GM18868 (cell line): ENCODE data around the gene MRPL14.
"Not testable (repeated sequence)": the region's sequence is repeated elsewhere in the genome, so short reads cannot be mapped to it uniquely, and the experiment has no call there.

Experiments
- ATAC-seq: cut with Tn5 transposase; IDR thresholded peaks from one replicate; pipeline ENCODE4 v1.9.1; 2021; ENCODE audit warnings: mild to moderate bottlenecking, moderate library complexity; ENCODE audit not compliant: unreplicated experiment

The MRPL14 gene

DNA sequence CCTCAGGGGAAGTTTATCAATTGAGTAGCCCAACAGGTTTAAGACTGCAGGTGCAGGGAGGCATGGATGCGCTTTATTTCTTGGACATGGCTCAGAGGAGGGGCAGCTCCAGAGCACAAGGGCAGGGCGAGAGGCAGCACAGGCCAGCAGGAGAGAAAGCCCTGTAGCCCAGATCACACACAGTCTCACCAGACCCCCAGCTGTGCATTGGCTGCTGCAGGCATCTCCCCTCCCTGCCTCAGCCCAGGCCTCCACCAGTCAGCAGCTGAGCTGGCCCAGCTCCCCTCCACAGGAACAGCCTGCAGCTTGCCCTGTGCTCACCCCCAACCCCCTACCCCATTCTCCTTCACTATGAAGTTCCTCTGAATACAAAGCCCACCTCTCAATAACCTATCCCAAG is 24.7 kb downstream of the MRPL14 start:
- ATAC-seq = no peak

DNA sequence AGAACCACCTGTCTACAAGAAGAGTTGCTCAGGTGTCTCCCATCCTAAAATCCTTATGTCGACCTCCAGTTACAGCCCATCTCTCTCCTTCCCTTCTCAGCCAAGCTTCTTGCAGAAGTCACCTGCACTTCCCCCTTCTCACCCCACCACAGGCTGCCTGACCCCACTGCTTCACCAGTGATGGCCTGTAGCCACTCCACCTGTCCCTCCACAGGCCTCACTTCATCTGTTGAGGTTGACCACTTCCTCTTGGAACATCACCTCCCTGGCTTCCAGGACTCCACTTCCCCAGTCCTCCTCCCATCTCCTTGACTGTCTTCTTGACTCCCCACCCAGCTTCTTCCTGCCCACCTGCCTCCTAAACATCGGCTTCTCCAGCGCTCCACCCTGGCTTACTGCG is 25.4 kb downstream of the MRPL14 start:
- ATAC-seq = no peak

DNA sequence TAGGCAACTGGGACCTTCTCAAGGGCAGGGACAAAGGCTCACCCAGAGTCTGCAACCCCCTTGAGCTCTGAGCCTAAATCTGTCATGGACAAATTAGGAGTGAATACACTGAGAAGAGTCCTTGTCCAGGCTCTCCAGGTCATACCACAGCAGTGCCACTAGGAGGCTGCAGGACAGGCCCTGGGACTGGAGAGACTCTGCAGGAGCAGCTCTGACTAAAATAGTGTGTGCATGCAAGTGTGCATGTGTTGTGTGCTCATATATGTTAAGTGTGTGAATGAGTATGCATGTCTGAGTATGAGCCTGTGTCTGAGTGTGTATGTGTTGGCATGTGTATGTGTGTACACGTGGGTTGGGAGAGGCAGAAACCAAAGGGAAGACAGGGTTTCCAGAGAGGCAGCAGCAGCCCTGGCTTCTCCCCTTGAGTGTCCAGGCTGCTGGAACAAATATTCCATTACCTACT is 27.1 kb downstream of the MRPL14 start:
- no peak for ATAC-seq

DNA sequence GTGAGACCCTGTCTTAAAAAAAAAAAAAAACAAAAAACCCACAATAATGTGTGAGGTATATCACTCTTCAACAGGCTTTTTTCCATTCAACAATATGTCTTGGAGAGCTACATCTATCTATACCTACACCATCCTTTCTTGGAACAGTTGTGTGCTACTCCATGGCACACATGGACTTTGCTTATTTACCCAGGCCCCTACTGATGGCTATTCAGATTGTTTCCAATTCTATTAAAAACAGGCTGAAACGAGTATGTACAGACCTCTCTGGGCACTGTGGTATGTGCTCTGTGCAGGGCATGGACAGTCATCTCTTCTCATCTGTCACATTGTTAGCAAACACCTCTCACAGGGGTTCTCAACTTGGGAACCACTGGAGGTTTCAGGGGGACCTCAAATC is 28.1 kb downstream of the MRPL14 start:
- ATAC-seq = no peak

DNA sequence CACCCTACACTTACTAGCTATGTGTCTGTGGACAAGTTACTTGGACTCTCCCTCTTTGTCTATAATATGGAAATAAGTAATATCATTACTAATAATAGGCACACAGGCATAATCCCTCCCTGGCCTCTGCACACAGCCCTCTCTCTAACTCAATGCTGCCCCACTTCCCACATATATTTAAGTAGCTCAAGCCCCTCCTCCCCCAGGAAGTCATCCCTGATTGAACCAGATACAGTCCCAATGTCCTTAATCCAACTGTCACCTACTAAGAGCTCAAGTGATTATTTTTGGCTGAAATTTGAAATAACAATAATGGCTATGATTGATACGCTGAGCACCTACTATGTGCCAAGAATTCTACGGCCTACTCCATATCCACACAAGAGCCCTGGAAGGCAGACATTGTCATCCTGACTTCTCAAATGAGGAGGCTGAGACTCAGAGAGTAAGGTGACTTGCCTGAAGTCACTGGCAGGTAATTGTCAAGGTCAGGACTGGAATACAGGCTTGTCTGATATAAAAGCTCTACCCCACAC is 29.4 kb downstream of the MRPL14 start:
- no peak for ATAC-seq

DNA sequence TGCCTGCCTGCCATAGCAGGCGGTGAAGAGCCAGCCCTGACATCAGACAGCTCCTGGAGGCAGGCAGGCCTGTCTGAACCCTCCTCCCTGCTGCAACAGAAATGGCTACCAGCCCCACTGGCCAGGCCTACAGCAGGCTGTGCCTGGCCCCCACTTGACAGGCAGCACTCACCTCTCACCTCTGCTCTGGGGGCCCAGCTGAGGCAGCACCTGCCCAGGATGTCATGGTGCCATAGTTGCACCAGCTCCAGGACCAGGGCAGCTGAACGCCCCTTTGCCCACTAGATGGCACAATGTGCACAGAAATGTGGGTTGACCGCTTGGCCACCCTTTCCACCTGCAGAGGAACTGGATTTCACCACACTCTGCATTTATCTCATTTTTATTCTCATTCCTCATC is 30.6 kb downstream of the MRPL14 start:
- peak; percentile 57 for ATAC-seq

DNA sequence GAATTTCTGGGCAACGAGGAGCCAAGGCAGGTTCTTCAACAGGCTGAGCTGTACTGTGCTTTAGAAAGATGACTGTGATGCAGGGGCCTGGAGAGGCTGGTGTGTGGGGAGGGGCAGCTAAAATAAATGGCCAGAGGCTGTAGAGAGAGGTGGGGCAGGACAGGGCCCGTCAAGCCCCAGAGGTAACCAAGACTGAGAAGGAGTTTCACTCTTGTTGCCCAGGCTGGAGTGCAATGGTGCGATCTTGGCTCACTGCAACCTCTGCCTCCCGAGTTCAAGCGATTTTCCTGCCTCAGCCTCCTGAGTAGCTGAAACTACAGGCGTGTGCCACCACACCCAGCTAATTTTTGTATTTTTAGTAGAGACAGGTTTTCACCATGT is 32.0 kb downstream of the MRPL14 start:
- not testable (repeated sequence) for ATAC-seq

DNA sequence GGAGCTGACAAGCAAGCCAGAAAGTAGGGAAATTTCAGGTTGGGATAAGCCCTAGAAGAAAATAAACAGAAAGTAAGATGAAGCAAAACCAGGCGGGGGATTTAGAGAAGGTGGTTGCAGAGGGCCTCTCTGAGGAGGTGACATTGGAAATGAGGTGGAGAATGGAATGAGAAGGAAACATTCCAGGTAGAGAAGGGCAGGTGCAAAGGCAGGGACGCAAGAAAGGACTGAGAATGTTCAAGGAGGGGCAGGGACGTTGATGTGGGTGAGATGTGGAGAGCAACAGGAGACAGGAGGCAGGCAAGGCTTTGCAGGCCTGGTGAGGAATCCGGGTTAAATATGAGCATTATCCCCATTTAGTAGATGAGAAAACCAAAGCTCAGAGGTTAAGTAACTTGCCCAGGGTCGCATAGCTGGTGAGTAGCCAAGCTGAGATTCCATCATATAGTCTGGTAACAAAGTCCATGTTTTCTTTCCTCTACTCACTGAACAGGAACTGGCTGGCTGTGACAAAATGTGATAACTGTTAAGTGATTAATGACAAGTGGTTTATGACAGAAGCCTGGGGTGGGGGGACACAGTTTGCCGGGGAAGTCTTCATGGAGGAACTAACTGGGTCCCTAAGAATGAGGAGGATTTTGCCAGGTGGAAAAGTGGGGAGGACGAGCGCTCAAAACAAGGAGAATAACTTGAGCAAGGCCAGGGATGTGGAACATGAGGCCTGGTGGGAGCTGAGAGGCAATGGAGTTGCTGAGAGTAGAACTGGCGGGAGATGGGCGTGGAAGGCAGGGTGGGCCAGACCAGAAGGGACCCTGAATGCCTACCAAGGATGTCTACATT is 32.6 kb downstream of the MRPL14 start:
- ATAC-seq = no peak

DNA sequence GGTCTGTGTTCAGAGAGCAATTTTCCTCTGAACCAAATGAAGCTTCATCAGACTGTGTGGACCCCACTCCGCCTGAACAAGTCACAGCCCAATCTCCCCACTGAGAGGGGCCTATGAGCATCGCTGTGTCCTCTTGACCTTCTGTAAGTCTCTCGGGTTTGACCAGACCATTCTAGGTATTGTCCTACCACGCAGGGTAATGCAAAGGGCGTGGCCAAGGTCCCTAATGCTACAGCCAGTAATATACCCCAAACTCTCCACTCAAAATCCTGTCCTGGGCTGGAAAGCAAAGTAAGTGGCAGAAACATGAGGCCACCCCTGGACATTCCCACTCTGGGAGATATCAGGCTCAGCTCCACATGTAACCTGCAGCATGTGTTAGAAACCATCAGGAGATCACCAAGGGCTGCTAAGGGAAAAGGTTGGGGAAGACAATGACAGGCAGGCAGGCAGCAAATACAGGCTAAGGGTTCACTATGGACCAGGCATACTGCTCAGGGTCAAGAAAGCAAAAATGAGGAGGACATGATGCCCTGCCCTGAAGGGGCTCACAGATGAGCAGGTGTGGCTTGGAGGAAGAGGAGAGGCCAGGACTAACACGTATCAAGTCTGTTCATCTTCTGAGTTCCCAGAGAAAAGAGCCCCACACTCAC is 33.4 kb downstream of the MRPL14 start:
- no peak for ATAC-seq

DNA sequence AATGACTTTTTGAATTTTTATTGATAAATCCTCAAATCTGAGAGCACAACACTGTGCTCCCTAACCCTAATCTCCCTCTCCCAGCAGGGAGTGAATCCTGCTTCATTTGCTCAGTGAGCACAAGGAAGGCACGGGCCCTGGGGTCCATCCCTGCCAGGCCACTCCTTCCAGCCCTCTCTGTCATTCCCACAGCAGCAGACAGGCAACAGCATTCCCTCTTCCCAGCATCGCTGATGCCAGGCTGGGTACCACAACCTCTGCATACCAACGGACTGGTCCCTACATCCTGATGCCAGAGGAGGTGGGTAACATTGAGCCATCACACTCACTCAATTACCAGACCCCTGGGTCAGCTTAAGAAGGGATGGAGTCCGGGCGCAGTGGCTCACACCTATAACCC is 34.2 kb downstream of the MRPL14 start:
- no peak for ATAC-seq

DNA sequence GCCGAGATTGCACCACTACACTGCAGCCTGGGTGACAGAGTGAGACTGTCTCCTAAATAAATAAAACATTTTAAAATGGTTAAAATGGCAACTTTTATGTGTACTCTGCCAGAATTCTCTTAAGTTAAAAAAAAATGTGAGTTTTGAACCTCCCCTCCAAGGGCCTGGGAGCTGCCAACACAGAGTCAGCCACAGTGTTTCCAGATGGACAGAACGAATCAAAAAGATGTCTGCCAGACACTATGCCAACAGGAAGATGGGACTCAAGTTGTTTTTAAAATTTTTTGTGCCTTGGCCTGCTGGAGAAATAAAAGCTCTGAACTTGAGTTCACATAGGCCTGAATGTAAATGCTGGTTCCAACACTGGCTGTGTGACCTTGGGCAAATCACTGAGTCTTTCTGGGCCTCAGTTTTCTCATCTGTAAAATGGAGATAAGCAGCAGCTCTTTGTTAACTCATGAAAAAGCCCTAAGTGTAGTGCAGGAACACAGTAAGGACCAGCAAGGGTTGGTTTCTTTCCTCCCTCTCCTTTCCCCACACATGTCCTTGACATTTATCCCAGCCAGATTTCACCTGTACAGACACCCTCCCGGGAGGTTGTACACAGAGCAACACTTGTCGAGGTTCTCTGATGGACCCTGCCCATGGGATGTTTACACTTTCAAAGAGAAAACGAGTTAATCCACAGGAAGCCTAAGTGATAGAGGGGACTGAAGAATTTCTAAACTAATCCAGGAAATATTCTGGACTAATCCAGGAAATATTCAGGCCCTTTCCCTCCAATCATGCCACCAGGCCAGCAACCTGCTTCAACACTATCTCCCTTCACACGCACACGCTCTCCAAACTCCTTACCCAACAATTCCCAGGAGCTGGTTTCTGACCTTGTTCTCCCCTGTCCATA is 35.0 kb downstream of the MRPL14 start:
- ATAC-seq = no peak

DNA sequence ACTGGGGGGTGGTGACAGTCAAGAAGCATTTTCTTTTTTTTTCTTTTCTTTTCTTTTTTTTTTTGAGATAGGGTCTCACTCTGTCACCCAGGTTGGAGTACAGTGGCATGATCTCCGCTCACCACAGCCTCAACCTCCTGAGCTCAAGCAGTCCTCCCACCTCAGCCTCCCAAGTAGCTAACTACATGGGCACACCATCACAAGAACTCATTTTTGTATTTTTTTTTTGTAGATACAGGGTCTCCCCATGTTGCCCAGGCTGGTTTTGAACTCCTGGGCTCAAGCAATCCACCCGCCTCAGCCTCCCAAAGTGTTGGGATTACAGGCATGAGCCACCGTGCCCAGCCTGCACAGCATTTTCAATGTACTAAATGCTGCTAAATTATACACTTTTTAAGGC is 35.9 kb downstream of the MRPL14 start:
- not testable (repeated sequence) for ATAC-seq

DNA sequence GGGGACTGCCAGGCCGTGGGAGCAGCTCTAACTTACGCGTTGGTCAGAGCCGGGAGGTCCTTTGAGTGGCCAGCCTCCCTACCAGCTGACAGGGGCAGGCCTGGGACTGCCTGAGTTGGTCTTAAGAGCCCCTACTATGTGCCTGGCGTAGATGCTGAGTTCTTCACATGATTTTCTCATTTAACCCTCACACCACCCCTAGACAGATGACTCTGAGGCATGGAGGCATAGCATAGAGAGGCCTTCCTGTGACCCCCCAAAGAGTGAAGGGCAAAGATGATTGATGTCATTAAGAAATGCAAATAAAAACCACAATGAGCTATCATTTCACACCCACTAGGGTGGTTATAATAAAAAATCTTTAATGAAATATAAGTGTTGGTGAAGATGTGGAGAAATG is 36.8 kb downstream of the MRPL14 start:
- no peak for ATAC-seq

DNA sequence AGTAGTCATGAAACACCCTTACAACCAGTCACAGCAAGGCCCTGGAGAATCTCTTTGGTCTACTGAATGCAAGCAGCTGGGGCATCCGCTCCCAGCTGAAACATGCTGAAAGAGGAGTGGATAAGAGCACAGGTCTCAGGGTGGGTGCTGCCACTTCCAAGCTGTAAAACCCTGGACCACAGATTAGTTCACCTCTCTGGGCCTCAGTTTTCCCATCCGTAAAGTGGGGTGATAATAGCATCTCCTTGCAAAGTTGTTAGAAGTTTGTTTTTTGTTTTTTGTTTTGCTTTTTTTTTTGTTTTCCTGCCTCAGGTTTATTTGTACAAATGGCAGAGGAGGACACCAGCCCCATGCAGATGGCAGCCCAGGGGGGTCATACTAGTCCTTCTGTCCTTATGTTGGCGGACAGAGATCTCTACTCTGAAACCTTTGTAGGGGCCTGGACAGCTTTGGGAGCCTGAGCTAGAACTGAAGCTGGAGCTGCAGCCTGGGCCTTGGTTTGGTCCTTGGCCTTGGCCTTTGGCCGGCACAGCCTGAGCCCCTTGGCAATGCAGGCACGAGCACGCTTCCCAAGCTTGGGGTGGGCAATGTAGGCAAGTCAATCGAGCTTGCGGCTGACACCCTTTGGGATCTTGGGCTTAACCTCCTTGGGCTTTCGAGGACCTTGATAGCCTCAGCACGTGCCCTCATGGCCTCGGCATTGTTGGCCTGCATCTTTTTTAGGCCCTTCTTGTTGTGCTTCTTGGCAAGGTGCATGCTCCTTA is 38.2 kb downstream of the MRPL14 start:
- ATAC-seq = no peak

DNA sequence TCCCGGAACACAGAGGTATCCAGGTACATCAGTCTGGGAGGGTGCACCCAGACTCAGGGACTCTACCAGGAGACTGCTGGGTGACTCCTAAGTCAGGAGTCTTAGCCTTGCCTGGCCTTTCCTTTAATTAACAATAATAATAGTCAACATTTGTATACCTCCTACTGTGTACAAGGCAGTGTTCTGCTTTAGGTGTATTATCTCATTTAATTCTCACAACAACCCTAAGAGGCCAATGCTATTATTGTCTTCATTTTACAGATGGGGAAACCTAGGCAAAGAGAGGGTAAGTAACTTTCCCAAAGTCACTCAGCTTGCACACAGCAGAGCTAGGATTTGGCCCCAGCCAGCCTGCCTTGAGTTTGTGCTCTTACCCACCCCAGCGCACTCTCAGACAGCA is 39.6 kb downstream of the MRPL14 start:
- no peak for ATAC-seq

DNA sequence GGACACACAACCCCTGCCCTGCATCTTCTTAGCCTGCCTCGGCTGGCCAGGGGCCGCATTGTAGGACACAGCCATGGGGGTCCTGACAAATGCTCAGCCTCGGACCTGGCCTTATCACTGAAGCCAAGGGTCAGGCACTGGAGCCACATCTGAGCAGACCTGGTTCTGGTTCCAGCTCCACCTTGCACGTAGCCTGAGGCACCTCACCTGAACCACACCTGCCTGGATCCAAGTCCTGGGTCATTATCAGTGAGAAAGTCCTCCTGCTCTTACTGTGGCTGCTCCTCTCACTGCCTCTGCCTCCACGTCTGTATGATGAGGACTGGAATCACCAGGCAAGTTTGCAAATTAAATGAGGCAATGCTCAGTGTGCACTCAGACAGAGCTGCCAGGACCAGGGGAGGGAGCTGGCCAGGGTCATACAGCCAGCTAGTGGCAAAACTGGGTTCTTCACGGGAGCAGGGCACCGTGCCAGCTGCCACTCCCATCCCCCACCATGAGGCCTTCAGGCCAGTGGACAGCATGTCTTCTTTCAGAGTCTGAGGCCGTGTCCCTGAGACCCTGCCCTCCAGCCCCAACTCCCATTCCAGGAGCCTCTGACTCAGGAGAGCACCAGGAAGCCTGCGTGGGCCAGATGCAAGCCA is 40.2 kb downstream of the MRPL14 start:
- no peak for ATAC-seq

DNA sequence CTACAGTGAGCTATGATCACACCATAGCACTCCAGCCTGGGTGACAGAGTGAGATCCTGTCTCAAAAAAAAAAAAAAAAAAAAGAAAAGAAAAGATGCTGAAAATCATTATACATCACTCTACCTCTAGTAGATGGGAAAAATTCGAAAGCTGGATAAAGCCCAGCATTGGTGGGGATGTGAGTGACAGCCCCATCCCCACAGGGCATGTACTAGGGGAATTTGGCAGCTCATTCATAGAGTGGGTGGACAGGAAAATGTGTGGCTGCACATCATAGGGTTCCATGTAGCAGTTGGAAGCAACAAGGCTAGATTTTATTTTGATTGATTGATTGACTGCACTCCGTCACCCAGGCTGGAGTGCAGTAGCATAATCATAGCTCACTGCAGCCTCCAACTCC is 42.0 kb downstream of the MRPL14 start:
- no peak for ATAC-seq

DNA sequence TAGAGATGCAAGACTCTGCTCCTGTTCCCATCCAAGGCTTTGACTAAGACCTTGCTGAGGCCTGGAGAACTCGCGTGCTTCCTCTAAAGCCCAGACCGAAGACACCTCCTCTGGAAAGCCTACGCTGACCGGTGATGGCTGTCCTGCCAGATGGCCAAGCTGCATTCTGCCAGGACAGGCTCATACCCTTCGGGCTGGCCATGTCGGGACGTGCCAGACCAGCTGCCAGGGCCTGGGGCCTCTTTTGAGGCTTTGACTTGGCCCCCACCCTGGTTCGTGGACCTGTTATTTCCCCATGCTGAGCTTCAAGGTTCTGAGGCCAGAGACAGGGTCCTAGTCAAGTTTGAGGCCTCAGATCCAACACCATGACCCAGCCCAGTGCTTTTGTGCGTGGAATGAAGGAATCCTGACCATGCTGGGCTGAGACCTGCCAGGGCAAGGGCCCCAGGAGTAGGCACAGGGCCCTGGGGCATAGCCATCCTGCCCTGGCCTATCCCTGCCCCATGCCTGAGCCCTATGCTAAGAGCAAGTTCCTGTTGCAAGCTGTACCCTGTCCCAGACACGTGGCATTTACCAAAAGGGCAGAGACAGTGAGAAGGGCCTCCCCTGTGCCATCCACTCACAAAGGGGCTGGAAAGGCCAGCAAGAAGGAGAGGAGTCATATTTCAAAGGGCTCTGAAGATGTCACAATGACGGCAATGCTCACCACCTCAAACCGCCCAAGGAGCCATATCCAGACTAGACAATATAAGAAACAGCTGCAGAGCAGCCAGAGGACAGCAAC is 42.8 kb downstream of the MRPL14 start:
- ATAC-seq = no peak

DNA sequence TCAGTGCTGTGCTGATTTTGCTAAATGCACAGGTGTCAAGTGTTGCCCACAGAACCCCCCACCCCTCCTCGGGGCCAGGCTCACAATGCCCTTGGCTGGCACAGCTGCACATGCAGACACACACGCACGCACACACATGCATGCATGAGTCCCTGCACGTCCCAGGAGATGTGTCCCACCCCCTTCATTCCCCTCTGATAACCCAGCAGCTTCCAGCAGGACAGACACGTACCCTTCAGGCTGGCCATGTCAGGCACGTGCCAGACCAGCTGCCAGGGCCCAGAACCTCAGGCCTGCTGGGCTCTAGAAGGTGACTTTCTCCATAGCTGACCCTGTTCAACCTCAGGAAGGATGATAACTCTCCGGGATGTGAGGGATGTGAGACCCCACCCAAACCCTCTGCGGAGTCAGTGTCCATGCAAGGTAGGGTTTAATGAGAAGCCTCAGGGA is 44.4 kb downstream of the MRPL14 start:
- ATAC-seq = no peak
